ENCODE results near the gene SUGCT.

The SUGCT gene

DNA sequence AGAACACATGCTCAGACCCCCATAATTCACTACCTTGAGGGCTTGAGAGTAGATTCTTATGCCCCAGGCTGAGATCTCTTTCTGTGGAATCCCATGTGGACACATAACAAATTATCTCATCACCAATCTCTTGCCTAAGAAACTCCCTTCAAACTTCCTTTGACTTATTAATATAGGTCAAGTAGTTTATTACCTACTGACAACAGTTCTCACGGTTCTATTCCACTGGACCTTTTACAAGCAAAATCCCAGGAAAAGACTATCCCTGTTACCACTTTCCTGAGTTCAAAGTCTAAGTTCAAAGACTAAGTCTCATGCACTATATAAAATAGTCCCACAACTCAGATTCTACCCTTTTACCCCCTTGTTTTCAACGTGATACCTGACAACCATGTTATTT is 754.7 kb downstream of the SUGCT start:
- no peak for DNase-seq

- DNase-seq, result no peak
Measured at GRCh38 chr7:40890088-40890692, 755.4 kb downstream of the SUGCT start.

GRCh38 chr7:40891232-40891631 is 756.4 kb downstream of the SUGCT start:
- DNase-seq, result no peak

- DNase-seq, result no peak
Measured at GRCh38 chr7:40899151-40899550, 764.3 kb downstream of the SUGCT start.

DNA sequence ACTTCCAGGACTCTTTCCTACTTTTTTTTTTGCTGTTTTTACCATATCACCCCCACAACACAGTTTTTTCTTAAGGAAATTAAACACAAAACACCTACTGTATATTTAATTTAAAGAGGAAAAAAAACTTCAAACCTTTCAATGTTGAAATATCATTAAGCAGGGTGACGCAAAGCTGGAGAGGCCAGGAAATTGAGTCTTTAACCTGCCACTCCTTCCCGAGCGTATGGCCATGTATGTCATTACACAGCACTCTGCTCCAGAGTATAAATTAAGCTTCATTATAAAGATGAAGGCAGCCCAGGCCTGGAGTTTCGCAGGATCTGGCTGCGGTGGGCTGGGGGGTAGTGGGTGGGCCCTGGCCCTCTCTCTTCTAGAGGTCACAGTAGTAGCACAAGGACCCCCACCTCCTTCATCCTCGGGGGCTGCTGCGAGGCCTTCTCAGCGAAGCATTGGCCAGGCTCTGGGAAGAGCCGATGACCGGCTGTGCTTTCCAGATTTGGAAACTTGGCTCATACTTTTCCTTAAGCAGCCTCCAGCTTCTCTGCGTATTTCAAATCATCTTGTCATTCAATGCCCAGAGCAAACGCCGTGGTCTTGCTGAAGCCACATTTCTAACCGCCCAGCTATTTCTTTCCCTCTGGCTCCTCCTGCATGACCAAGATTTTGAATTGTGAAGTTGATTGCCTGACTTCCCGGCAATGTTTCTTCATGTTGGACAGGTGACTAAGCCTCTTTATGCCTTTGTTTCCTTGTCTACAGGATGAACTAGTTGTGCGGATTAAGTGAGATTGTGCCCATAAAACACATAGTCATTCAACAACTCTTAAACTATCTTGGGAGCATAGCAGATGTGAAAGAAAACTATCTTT is 765.1 kb downstream of the SUGCT start:
- DNase-seq, result no peak

GRCh38 chr7:40903872-40904271 is 769.1 kb downstream of the SUGCT start:
- no peak for DNase-seq

- no peak for DNase-seq
Measured at GRCh38 chr7:40907286-40907685, 772.5 kb downstream of the SUGCT start.

DNA sequence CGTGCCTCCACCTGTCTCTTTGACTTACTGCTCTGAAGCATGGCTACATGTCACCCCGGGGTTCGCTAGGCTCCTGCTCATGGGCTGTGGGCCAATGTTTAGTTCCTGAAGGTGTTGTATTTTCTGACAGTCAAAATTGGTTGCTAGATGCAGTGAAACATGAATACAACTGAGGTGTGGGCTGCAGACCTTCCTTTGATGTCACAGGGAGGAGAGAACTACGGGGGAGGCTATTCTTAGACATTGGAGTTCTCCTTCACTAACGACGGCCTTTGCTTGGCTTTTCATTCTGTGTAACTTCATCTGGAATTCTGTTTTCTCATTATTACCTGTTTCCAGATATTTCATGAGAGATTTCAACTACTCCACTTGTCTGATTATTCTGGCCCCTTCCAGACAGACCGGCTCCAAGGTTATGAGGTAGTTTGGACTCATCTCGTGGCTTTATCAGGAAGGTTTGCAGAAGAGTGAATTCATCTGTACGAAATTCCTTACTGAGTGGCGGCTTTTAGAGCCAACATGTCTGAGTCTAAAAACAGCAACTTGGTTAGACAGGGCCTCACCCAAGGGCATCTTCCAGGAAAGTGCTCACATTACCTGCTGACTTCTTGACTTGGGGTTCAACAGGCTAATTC is 774.7 kb downstream of the SUGCT start:
- DNase-seq, result no peak
